ENCODE results near the gene POU6F2. TPM values are rescaled to one million over a fixed set of nuclear protein-coding genes. Genes with fewer than 3 reads are reported as not detected.

Gene POU6F2
- total and polyA plus RNA-seq, 2 of the 4 experiments (the other 2 are of a cell fraction) = not detected

DNA sequence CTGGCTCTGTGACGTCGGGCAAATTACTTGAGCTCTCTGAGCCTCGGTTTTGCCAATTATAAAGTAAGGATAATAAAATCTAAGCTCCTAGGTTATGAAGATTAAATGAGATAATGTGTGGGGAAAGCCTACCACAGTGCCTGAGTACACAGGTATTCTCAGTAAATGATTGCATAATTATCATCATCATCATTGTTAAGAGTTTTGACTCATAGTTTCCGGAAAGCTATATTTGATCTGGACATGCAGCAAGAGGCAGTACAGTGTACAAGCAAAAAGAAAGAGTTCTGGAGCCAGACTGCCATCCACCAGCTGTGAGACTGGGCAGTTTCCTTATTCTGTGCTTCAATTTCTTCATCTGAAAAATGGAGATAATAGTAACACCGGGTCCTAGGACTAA, 432.9 kb downstream of the POU6F2 start:
- Histone ChIP-seq H3K4me3 (ENCODE audit: insufficient read depth, low read depth, low read length) (no peak overlapping the region), H2AK9ac (replicated peaks; ENCODE audit: low read depth, low read length, poor library complexity) (no peak overlapping the region)
- CTCF ChIA-PET = no interaction called here

More for the DNA sequence above, 432.9 kb downstream of the POU6F2 start:
- Histone ChIP-seq H2BK5ac (ENCODE audit: low read depth, low read length, poor library complexity, severe bottlenecking) (no peak overlapping the region), H3K18ac (ENCODE audit: low read depth, low read length) (no peak overlapping the region), H3K56ac (ENCODE audit: extremely low read depth, insufficient read depth, low read length) (no peak overlapping the region), H4K8ac (ENCODE audit: low read depth in 2 of 2, low read length in 2 of 2) (no peak overlapping the region), H3K4me2 (ENCODE audit: low read depth, low read length) (no peak overlapping the region), H3K27me3 (ENCODE audit: control insufficient read depth, insufficient read depth, low read length) (no peaks in the 10 kb centered on the region; the same call in 1 of the 2 replicates), H2BK15ac (ENCODE audit: low read depth, low read length) (no peak overlapping the region), H3K9me3 (ENCODE audit: control insufficient read depth, insufficient read depth, low read length) (no peaks in the 10 kb centered on the region), H3K23ac (ENCODE audit: low read depth, low read length) (no peak overlapping the region), H4K5ac (ENCODE audit: low read depth, low read length) (no peak overlapping the region), H2AK5ac (ENCODE audit: low read depth, low read length) (no peak overlapping the region), H3K4ac (ENCODE audit: low read depth, low read length) (no peak overlapping the region), H4K91ac (ENCODE audit: insufficient read depth, low read depth, low read length) (no peak overlapping the region), H3K4me1 (ENCODE audit: control insufficient read depth, insufficient read depth, low read length) (no peaks in the 10 kb centered on the region), H2AFZ (replicated peaks; ENCODE audit: low read length, poor library complexity) (no peak overlapping the region), H3K9me1 (ENCODE audit: insufficient read depth, low read length) (no peaks in the 10 kb centered on the region), H3K14ac (replicated peaks; ENCODE audit: low read depth, low read length) (no peak overlapping the region), H3K79me1 (ENCODE audit: low read depth in 1 of 2, low read length in 2 of 2) (no peaks in the 10 kb centered on the region), H2BK120ac (ENCODE audit: low read depth, low read length) (no peak overlapping the region), H4K20me1 (ENCODE audit: insufficient read depth, low read length) (no peaks in the 10 kb centered on the region), H3K36me3 (ENCODE audit: control insufficient read depth, insufficient read depth, low read length) (no peaks in the 10 kb centered on the region), H3K9ac (ENCODE audit: low read depth, low read length) (no peak overlapping the region), H3K27ac (ENCODE audit: insufficient read depth, low read length) (no peak overlapping the region), H2BK20ac (ENCODE audit: low read depth, low read length) (no peak overlapping the region)
- DNase-seq (no peak), ATAC-seq (ENCODE audit: low read depth) (no peak)
- WGBS, 2 experiments (ENCODE audit: extremely low coverage in 2 of 2, insufficient read length in 1 of 2) = no CpG with 5 or more reads among the region's 5 CpGs
- in situ Hi-C loops (cut with MboI; ENCODE audit: low sequenced_read_pairs) (no loop called here), dilution Hi-C loops (cut with HindIII; ENCODE audit: low sequenced_read_pairs, unreplicated experiment) (no loop called here), intact Hi-C loops (cut with micrococcal nuclease) (no loop called here)
- no TSS peak for BruUV-seq (replicated peaks)
- no peak for TF ChIP-seq CEBPB (IDR thresholded peaks at IDR 0.05; ENCODE audit: low read depth, low read length)
- TF ChIP-seq RAD21 (IDR thresholded peaks at IDR 0.05; ENCODE audit: low read length) = no peak
- TF ChIP-seq, protein P1, sequence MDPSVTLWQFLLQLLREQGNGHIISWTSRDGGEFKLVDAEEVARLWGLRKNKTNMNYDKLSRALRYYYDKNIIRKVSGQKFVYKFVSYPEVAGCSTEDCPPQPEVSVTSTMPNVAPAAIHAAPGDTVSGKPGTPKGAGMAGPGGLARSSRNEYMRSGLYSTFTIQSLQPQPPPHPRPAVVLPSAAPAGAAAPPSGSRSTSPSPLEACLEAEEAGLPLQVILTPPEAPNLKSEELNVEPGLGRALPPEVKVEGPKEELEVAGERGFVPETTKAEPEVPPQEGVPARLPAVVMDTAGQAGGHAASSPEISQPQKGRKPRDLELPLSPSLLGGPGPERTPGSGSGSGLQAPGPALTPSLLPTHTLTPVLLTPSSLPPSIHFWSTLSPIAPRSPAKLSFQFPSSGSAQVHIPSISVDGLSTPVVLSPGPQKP (IDR thresholded peaks at IDR 0.05; ENCODE audit: borderline replicate concordance, low read depth, low read length) = no peak
- TF ChIP-seq SMC3 (IDR thresholded peaks at IDR 0.05; ENCODE audit: low read depth, low read length) = no peak
- no peak for TF ChIP-seq CHD1 (IDR thresholded peaks at IDR 0.05; ENCODE audit: low read depth, low read length)
- no peak for TF ChIP-seq NFE2L2 (IDR thresholded peaks at IDR 0.05; ENCODE audit: low read depth, low read length)
- no peak for TF ChIP-seq MXI1 (IDR thresholded peaks at IDR 0.05; ENCODE audit: borderline replicate concordance, low read depth, low read length)
- TF ChIP-seq RFX5 (IDR thresholded peaks at IDR 0.05; ENCODE audit: low read depth, low read length) = no peak
- TF ChIP-seq FOS (IDR thresholded peaks at IDR 0.05; ENCODE audit: low read depth, low read length) = no peak
- no peak for TF ChIP-seq BHLHE40 (IDR thresholded peaks at IDR 0.05; ENCODE audit: low read depth, low read length)
- no peak for TF ChIP-seq POLR2A (IDR thresholded peaks at IDR 0.05; ENCODE audit: low read depth, low read length)
- TF ChIP-seq MAFK (IDR thresholded peaks at IDR 0.05; ENCODE audit: low read depth, low read length) = no peak
- no peak for TF ChIP-seq RCOR1 (IDR thresholded peaks at IDR 0.05; ENCODE audit: insufficient replicate concordance, low read length)
- TF ChIP-seq, protein P2, sequence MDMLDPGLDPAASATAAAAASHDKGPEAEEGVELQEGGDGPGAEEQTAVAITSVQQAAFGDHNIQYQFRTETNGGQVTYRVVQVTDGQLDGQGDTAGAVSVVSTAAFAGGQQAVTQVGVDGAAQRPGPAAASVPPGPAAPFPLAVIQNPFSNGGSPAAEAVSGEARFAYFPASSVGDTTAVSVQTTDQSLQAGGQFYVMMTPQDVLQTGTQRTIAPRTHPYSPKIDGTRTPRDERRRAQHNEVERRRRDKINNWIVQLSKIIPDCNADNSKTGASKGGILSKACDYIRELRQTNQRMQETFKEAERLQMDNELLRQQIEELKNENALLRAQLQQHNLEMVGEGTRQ (IDR thresholded peaks at IDR 0.05; ENCODE audit: low read depth, low read length) = no peak
- TF ChIP-seq, protein P3, sequence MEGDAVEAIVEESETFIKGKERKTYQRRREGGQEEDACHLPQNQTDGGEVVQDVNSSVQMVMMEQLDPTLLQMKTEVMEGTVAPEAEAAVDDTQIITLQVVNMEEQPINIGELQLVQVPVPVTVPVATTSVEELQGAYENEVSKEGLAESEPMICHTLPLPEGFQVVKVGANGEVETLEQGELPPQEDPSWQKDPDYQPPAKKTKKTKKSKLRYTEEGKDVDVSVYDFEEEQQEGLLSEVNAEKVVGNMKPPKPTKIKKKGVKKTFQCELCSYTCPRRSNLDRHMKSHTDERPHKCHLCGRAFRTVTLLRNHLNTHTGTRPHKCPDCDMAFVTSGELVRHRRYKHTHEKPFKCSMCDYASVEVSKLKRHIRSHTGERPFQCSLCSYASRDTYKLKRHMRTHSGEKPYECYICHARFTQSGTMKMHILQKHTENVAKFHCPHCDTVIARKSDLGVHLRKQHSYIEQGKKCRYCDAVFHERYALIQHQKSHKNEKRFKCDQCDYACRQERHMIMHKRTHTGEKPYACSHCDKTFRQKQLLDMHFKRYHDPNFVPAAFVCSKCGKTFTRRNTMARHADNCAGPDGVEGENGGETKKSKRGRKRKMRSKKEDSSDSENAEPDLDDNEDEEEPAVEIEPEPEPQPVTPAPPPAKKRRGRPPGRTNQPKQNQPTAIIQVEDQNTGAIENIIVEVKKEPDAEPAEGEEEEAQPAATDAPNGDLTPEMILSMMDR (conservative IDR thresholded peaks at IDR 0.05; ENCODE audit: low read depth, low read length) = no peak
- TF ChIP-seq MAZ (IDR thresholded peaks at IDR 0.05; ENCODE audit: borderline replicate concordance, low read depth, low read length) = no peak
- POLR2A ChIA-PET (ENCODE audit: unreplicated experiment) = no interaction called here

Measured in IMR-90 (cell line).